ENCODE measurements around the gene OR4D9.
"Not testable (repeated sequence)": the region's sequence is repeated elsewhere in the genome, so short reads cannot be mapped to it uniquely, and the experiment has no call there.

The OR4D9 gene

DNA sequence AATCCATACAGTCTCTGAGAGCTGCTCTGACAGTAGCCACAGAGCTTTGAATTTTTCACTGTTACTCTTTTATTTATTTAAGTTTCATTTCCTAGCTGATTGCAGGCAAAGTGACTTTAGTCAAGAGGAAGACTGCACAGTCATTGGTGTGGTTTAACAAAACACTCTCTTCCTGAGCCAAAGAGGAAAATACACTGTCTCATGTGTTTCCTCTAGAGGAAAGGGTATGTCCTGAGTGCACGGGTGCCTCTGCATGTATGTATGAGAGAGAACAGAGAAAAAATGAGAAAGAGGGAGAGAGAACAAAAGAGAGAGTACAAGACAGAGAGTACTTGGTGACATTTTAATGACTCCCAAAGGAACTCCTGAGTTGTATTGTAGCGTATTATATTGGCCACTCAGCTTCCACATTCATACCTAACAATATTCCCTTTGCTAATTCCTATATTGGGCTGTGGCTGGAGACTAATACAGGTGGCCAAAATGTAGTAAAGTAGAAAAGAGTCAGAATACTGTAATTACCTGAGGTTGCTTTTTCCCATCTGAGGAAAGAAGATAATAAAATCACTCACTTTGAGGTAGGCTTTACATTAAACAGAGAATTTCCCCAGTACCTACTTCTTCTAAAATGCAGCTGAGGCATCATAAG is at the start of gene OR4D9:
OR4D9 (plus strand) TSS at position 599 of the 649 bp plus-strand sequence. CDS start 3,374 bp downstream, outside the sequence.
- no peak for DNase-seq

- no peak for DNase-seq
These were observed 48.1 kb upstream of the OR4D9 start for GRCh38 chr11:59463190-59463641.

DNA sequence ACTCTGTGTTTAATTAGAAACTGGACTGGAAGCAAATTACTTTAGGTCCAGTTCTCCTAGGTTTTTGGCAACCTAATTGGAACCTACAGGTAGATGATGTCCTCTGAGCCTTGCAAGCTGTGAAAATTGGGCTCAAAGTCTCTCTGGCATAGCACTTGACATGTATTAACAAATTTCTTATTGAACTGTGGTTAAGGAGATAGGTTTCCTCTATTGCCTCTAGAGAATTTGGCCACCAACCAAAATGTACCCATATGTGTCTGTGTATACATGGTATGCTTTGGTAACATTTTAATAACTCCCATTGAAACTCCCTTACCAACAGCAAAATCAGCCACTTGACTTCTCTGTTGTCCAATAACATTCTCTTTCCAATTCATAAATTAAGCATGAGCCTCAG is 38.3 kb upstream of the OR4D9 start, which contains the start of gene OR4D10:
OR4D10 (plus strand) TSS at position 301 of the 400 bp plus-strand sequence. CDS start 4,115 bp downstream, outside the sequence.
- no peak for DNase-seq

GRCh38 chr11:59475176-59475575 is 36.2 kb upstream of the OR4D9 start:
- DNase-seq: no peak

GRCh38 chr11:59479906-59480305 is 31.4 kb upstream of the OR4D9 start:
- no peak for DNase-seq

GRCh38 chr11:59480359-59480758 is 31.0 kb upstream of the OR4D9 start:
- no peak for DNase-seq

DNA sequence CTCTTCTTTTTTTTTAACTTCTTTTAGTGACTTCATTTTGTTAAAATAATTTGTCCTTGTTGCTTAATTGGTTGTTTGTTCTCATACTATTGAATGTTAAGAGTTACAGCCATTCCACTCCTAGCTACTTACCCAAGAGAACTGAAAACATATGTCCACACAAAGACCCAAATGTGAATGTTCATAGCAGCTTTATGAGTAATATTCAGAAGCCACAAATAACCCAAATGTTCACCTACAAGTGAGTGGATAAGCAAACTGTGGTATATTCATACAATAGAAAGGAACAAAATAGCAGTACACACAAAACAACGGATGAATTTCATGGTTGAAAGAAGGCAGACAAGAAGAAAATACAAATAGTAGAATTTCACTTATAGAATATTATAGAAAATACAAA is 9.4 kb upstream of the OR4D9 start:
- DNase-seq: no peak

- no peak for DNase-seq
These were observed 8.1 kb upstream of the OR4D9 start, which contains the start of gene OR4D11 for GRCh38 chr11:59503276-59503675. Gene OR4D11 (plus strand): TSS chr11:59503576. CDS start chr11:59503576, 0 bp downstream.

GRCh38 chr11:59511675-59512074 is 336 bp downstream of the OR4D9 start:
- no peak for DNase-seq

- DNase-seq: not testable (repeated sequence)
These were observed 8.8 kb downstream of the OR4D9 start for GRCh38 chr11:59520139-59520538.

DNA sequence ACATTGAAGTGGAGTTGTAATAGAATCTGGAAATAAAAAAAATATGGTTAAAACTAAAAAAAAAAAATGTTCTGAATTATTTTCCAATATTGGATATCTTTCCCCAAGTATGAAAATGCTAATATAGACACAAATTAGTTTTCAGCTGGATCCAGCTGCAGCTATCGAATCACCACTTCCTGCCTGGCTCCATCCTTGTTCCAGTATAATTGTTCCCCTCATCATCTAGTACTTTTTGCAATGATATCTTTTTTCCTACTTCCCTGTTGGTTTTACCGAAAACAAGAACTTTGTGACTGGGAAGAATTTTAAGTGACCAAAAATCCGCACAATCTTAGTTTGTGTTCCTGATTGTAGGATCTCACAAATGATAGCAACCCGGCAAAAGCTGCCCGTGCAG is 9.4 kb downstream of the OR4D9 start:
- no peak for DNase-seq

GRCh38 chr11:59523541-59523940 is 12.2 kb downstream of the OR4D9 start:
- no peak for DNase-seq

DNA sequence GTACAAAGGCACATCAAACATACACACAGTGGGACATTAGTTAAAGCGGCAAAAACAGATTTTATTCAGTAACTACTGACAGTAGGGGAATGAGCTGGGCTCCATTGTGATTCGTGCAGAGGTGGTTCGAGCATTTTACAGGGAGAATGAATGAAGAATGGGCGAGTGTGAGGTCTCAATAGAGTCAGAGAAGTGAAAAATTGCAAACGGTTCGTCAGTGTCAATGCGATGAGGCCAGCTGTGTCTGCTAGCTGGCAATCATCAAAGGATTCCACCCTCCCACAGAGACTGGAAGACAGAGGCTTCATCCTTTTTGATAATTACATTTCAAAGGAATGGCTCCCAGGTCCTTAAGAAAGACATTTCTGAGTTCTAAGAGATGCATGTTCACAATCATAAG is 17.4 kb downstream of the OR4D9 start:
- DNase-seq: no peak

- DNase-seq: no peak
These were observed 21.3 kb downstream of the OR4D9 start for GRCh38 chr11:59532620-59533019.

- DNase-seq: no peak
These were observed 23.3 kb downstream of the OR4D9 start for GRCh38 chr11:59534676-59535075.

DNA sequence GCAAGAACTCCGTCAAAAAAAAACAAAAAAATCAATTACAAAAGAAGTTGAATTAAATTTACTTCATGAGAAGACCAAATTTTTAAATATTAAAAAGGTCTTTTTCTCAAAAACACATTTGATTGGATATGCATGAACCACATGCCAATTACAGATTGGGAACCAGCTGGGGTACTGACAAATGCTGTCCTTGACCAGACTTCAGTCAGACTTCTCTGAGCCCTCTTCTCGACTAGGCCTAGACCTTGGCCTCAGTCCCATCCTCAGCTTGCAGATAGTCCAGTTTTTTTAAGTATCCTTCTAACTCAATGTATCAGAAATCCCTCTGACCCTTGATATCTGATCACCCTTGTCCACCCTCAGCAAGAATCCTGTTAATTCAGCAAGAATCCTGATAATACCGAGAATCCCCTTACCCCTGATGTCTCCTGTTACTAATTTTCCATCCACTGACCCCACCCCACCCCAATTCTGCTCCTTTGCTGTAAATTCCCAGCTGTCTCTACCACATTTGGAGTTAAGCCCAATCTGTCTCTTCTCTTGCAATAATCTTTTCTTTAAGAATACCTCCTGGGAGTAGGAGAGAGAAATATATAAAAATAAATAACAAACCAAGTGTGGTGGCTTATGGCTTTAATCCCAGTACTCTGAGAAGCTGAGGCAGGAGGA is 30.9 kb downstream of the OR4D9 start:
- DNase-seq: no peak

DNA sequence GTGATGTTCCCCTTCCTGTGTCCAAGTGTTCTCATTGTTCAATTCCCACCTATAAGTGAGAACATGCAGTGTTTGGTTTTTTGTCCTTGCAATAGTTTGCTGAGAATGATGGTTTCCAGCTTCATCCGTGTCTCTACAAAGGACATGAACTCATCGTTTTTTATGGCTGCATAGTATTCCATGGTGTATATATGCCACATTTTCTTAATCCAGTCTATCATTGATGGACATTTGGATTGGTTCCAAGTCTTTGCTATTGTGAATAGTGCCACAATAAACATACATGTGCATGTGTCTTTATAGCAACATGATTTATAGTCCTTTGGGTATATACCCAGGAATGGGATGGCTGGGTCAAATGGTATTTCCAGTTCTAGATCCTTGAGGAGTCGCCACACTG is 32.4 kb downstream of the OR4D9 start:
- DNase-seq: not testable (repeated sequence)

- DNase-seq: no peak
These were observed 33.5 kb downstream of the OR4D9 start for GRCh38 chr11:59544869-59545178.

GRCh38 chr11:59545179-59546020 is 34.1 kb downstream of the OR4D9 start:
- peak; percentile 43 for DNase-seq

GRCh38 chr11:59547605-59548308 is 36.4 kb downstream of the OR4D9 start:
- DNase-seq: not testable (repeated sequence)

DNA sequence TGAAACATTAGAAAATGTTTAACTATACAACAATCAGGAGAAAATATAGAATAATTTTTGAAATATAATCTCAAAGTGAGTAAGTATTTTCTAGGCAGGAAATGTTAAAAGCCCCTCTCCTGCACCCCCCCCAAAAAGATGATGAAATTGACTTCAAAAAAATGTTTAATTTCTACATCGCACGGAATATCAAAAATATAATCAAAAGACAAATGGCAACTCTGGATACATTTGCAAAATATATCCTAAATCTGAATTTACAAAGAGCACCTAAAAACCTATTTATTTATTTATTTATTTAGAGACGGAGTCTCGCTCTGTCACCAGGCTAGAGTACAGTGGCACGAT is 36.9 kb downstream of the OR4D9 start:
- DNase-seq: no peak

GRCh38 chr11:59550368-59550841 is 39.1 kb downstream of the OR4D9 start:
- DNase-seq: peak; percentile 98

All from fibroblast of skin of right biceps (primary cell).